Activated T-cell treated with anti-CD3 and anti-CD28 coated beads for 24 hours (primary cell): ENCODE data around the gene COL18A1.

Experiments used
- DNase-seq: peaks from one replicate; pipeline ENCODE4 v3.0.0-alpha.2; 2020; ENCODE audit warnings: low read depth

Gene COL18A1

DNA sequence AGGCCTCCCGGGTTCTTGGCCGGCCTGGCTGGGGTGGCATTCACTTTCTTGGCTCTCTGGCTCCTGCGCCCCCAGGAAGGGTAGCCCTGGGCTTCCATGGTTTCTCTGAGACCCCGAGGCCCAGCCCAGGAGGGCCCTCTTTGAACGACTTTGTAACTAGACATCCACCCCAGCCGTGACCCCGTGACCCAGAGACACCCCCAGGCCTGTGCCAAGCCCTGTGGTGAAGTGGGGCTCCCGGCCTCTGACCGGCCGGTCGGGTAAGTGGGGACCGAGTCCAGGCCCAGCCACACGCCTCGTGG is 64.0 kb downstream of the COL18A1 start:
- DNase-seq = no peak

DNA sequence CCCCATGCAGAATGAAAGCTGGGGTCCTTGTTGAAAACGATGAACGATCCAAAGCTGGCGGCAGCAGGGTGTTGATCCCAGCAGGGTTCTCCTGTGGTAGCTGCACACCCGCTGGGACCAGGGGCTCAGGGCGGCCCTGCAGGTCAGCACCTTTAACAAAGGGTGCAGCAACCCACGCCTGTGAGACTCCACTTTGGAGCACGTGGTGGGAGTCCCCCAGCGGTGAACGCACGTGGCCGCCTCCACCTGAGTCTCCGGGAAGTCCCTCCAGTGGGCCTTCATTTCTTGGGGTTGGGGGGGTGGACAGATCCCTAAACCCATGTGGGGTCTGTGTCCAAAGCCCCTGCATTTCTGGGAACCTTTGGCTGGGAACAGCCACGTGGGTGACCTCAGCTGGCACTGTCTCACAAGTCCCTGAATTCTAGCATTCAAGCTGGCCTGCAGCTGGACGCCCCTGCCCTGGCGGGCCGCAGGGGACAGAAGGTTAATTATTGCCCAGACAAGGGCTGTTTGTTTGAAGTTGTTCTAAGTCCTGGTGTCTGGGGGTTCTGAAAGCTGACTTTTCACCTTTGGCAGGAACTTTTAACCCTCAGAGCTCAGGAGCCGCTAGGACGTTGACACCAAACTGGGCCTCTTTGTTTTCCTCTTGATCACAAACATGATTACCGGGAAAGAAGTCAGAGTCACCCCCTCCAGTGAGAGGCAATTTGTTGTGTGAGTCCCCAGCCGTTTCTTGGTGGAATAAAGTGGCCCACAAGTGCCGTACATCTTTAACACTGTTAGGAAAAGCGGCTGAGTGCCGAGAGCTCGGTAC is 64.5 kb downstream of the COL18A1 start:
- no peak for DNase-seq

DNA sequence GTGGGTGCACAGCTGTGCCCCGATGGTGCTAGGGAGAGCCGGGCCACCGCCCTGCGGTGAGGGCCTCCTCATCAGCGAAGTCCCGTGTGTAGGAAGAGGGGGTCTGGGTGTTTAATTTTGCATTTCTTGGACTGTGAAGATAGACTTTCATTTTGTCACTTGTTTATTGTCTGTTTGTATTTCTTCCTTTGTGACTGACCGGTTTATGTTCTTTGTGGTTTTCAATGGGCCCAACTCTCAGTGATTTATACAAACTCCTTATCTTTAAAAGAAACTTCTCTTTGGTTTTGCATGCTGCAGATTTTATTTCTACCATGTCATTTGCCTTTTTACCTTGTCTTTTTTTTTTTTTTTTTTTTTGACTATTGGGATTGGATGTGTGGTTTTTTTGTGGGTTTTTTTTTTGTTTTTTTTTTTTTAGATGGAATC is 65.1 kb downstream of the COL18A1 start:
- no peak for DNase-seq

GRCh38 chr21:45470773-45471524 is 66.0 kb downstream of the COL18A1 start:
- no peak for DNase-seq

GRCh38 chr21:45471525-45472221 is 66.7 kb downstream of the COL18A1 start:
- DNase-seq = no peak

DNA sequence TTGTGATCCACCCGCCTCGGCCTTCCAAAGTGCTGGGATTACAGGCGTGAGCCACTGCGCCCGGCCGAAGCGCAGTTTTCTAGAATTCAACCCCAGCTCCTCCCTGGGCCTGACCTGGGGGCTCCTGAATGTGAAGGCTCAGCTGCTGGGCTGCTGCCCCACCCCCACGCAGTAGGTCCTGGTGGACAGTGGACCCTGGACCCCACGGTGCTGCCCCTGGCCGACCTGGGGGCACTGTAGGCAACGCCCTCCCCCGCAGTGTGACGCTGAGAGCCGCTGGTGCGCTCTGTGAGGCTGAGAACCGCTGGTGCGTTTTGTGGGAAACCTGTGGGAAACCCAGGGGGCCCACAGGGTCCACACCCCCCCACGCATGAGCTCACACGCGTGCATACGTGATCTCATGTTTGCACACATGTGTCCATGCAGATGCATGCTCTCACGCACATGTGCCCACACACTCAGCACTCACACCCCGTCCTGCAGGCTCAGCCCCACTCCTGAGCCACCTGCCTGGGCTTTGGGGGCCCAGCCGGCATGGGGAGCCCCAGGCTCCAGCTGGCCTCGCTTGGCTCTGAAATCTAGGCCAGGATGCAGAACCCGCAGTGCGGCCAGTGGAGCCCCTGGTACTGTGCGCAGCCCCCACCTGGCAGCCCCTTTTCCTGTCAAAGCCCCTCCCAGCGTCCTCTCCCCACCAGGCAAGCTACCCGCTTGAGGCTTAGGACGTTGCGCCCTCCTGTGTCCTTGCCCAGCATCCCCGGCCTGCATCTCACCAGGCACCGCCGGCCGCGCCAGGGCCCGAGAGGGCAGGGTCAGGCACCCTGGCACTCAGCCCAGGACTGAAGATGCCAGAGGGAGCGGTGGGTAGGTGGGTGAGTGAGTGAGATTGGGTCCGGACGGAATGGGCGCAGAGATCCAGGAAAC is 67.7 kb downstream of the COL18A1 start:
- DNase-seq = no peak

GRCh38 chr21:45473496-45474322 is 68.7 kb downstream of the COL18A1 start:
- no peak for DNase-seq

DNA sequence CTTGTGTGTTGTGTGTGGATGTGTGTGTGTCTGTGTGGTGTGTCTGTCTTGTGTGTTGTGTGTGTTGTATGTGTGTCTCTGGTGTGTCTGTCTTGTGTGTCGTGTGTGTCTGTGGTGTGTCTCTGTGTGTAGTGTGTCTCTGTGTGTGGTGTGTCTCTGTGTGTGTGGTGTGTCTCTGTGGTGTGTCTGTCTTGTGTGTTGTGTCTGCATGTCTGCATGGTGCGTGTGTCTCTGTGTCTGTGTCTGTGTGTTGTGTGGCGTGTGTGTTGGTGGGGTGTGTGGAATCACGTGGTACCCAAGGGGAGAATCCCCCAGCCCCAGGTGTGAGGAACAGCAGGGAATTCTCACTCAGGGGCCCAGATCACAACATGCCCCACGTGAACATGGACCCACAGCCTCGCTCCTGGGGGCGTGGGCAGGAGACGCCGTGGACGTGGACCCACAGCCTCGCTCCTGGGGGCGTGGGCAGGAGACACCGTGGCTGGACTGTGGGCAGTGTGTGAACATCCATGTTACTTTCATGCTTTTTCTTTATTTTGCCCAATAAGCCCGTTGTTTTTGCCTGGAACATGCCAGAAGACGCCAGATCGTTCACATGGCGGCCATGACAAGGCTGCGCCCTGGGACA is 69.5 kb downstream of the COL18A1 start:
- no peak for DNase-seq

DNA sequence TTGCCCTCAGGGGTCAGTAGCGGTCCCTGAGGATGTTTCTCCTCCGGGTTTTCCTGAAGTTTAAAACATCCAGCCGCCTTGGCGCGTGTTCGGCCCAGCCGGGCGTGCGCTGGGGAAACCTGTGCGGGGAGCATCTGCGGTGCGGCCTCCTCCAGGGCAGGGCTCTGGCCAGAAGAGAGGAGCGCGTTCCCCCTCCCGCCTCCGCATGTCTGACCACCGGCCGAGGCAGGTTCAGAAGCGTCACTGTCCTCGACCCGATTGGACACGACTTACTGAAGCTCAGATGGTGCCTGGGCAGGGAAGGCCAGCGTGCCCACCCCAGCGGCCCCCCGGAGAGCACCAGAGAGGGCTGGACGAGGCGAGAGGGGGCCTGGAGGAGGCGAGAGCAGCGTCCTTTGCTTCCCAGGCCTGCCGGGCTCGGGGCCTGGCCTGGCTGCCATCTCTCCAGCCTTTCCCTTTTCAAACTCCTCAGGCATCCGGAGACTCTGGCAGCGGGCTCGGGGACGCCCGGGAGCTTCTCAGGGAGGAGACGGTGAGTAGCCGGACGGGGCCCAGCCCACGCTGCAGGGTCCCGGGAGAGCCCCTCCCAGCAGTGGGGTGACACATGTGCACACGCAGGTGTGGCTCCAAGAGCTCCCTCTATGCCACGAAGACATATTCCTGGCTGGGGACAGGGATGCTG is 70.2 kb downstream of the COL18A1 start:
- no peak for DNase-seq

- no peak for DNase-seq
Measured at GRCh38 chr21:45475797-45476570, 71.0 kb downstream of the COL18A1 start.

- no peak for DNase-seq
Measured at GRCh38 chr21:45476582-45476981, 71.6 kb downstream of the COL18A1 start.

- DNase-seq = no peak
Measured at GRCh38 chr21:45477176-45478114, 72.5 kb downstream of the COL18A1 start.

GRCh38 chr21:45478115-45478801 is 73.3 kb downstream of the COL18A1 start:
- DNase-seq = peak; percentile 75

DNA sequence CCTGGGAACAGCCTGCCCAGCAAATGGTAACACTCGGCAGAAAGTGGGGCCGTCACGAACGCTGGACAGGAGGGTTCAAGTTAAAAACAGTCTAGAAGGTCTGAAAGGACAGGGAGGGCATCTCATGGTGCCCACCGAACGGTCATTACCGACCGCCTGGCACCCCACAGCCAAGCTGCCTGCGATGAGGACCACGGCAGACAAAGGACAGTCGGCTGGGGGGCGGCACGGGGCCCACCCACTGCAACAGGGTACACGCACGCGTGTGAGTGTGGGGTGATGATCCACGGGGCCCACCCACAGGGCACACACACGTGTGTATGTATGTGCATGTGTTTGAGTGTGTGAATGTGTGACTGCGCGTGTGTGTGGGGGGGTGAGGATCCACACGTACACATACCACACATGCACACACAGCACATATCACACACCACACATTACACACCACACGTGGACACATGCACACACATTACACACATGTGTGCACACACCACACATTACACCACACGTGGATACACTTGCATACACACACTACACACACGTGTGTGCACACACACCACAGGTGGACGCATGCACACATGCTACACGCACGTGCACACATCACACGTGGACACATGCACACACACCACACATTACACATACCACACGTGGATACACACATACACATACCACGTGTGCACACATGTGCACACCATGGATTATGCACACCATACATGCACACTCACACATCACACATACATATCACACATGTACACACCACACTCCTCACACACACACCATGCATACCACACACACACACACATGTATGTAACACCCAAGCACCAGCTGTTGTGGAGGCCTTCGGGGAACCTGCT is 74.1 kb downstream of the COL18A1 start:
- DNase-seq = no peak

GRCh38 chr21:45479691-45480675 is 75.0 kb downstream of the COL18A1 start:
- no peak for DNase-seq
